NB4 (cell line): Measurements from ENCODE around the gene STK32C.

Experiments used
- CTCF ChIP-seq: IDR thresholded peaks from one replicate; pipeline ENCODE4 v1.5.1; 2012; ENCODE audit warnings: low read depth, low read length
- MAX ChIP-seq: IDR thresholded peaks from 2 replicates; pipeline ENCODE4 v1.6.1; 2011; ENCODE audit warnings: low read depth, low read length
- MYC ChIP-seq: IDR thresholded peaks from 2 replicates; pipeline ENCODE4 v1.6.1; 2011; ENCODE audit warnings: low read depth, low read length
- POLR2A ChIP-seq: IDR thresholded peaks from 2 replicates; pipeline ENCODE4 v1.6.1; 2011; ENCODE audit warnings: mild to moderate bottlenecking; ENCODE audit not compliant: insufficient read length; ENCODE audit errors: extremely low read depth

- TF ChIP-seq POLR2A (no peak), CTCF (no peak), MAX (no peak), MYC (no peak)
Observed at GRCh38 chr10:132326925-132327324, 19.2 kb upstream of the STK32C start.
